Trophoblast cell (in vitro differentiated cells and primary cell): Measurements from ENCODE around the gene TNRC6C.

Source experiments
- DNase-seq, 2 donors: peaks; one replicate each; pipeline ENCODE4 v3.0.0-alpha.2; 2016
- H2AFZ ChIP-seq: 2 replicates; pipeline ENCODE4 v1.6.1; 2013; ENCODE audit warnings: low read length, moderate library complexity, mild to moderate bottlenecking; ENCODE audit not compliant: insufficient read depth, poor library complexity
- H2AK5ac ChIP-seq: 2 replicates; pipeline ENCODE4 v1.6.1; 2013; ENCODE audit warnings: mild to moderate bottlenecking, low read length
- H2BK120ac ChIP-seq: 2 replicates; pipeline ENCODE4 v1.6.1; 2013; ENCODE audit warnings: low read length, mild to moderate bottlenecking, moderate library complexity; ENCODE audit not compliant: insufficient read depth, poor library complexity
- H2BK12ac ChIP-seq: 2 replicates; pipeline ENCODE4 v1.6.1; 2013; ENCODE audit warnings: mild to moderate bottlenecking, low read length, moderate library complexity
- H2BK5ac ChIP-seq: 2 replicates; pipeline ENCODE4 v1.6.1; 2013; ENCODE audit warnings: low read length, low read depth, moderate library complexity, mild to moderate bottlenecking; ENCODE audit not compliant: poor library complexity
- H3K14ac ChIP-seq: 2 replicates; pipeline ENCODE4 v1.6.1; 2013; ENCODE audit warnings: mild to moderate bottlenecking, low read length
- H3K18ac ChIP-seq: 2 replicates; pipeline ENCODE4 v1.6.1; 2013; ENCODE audit warnings: mild to moderate bottlenecking, low read length
- H3K23ac ChIP-seq: 2 replicates; pipeline ENCODE4 v1.6.1; 2013; ENCODE audit warnings: low read length
- H3K27ac ChIP-seq: 2 replicates; pipeline ENCODE4 v1.5.1; 2013; ENCODE audit warnings: low read depth, mild to moderate bottlenecking, inconsistent platforms, low read length, moderate library complexity
- H3K27me3 ChIP-seq: 2 replicates; pipeline ENCODE4 v1.6.1; 2013; ENCODE audit warnings: inconsistent platforms, mild to moderate bottlenecking, low read length, moderate library complexity; ENCODE audit not compliant: insufficient read depth
- H3K36me3 ChIP-seq, 2 experiments: 1 replicate in 1 of 2; 2 replicates in 1 of 2; pipeline ENCODE4 v1.6.1; 2013; ENCODE audit warnings: low read length in 2 of 2, mild to moderate bottlenecking in 2 of 2, moderate library complexity in 1 of 2; ENCODE audit not compliant: insufficient read depth in 2 of 2, control insufficient read depth in 1 of 2
- H3K4ac ChIP-seq: 2 replicates; pipeline ENCODE4 v1.6.1; 2013; ENCODE audit warnings: low read depth, mild to moderate bottlenecking, low read length, moderate library complexity
- H3K4me1 ChIP-seq, 2 experiments: 1 replicate in 1 of 2; 2 replicates in 1 of 2; pipeline ENCODE4 v1.6.1; 2013; ENCODE audit warnings: low read length in 2 of 2, mild to moderate bottlenecking in 2 of 2, moderate library complexity in 1 of 2; ENCODE audit not compliant: insufficient read depth in 2 of 2, control insufficient read depth in 1 of 2
- H3K4me2 ChIP-seq: 2 replicates; pipeline ENCODE4 v1.6.1; 2013; ENCODE audit warnings: inconsistent platforms, mild to moderate bottlenecking, low read length, moderate library complexity
- H3K4me3 ChIP-seq: 2 replicates; pipeline ENCODE4 v1.5.1; 2013; ENCODE audit warnings: mild to moderate bottlenecking, low read depth, low read length, inconsistent platforms
- H3K79me1 ChIP-seq: one replicate; pipeline ENCODE4 v1.6.1; 2013; ENCODE audit warnings: low read length
- H3K79me2 ChIP-seq: 2 replicates; pipeline ENCODE4 v1.6.1; 2013; ENCODE audit warnings: low read length, mild to moderate bottlenecking; ENCODE audit not compliant: control insufficient read depth, insufficient read depth, poor library complexity
- H3K9ac ChIP-seq: 2 replicates; pipeline ENCODE4 v1.6.1; 2013; ENCODE audit warnings: mild to moderate bottlenecking, low read length
- H3K9me3 ChIP-seq: 2 replicates; pipeline ENCODE4 v1.6.1; 2013; ENCODE audit warnings: low read depth, mild to moderate bottlenecking, control low read depth, inconsistent platforms, low read length; ENCODE audit not compliant: insufficient read depth
- H4K12ac ChIP-seq: 2 replicates; pipeline ENCODE4 v1.6.1; 2013; ENCODE audit warnings: low read depth, mild to moderate bottlenecking, low read length, moderate library complexity
- H4K8ac ChIP-seq: 2 replicates; pipeline ENCODE4 v1.6.1; 2013; ENCODE audit warnings: low read depth, mild to moderate bottlenecking, low read length, moderate library complexity
- H4K91ac ChIP-seq: one replicate; pipeline ENCODE4 v1.6.1; 2013; ENCODE audit warnings: low read depth, mild to moderate bottlenecking, low read length, moderate library complexity
- WGBS: extraction: QIAGEN DNeasy Blood & Tissue Kit; methylation state at CpG from one replicate; pipeline ENCODE4 v1.1.7; 2013; ENCODE audit warnings: missing lambda C conversion rate; ENCODE audit not compliant: insufficient read length, insufficient coverage; ENCODE audit errors: extremely low coverage; 5-methylcytosine and 5-hydroxymethylcytosine counted together

The TNRC6C gene

DNA sequence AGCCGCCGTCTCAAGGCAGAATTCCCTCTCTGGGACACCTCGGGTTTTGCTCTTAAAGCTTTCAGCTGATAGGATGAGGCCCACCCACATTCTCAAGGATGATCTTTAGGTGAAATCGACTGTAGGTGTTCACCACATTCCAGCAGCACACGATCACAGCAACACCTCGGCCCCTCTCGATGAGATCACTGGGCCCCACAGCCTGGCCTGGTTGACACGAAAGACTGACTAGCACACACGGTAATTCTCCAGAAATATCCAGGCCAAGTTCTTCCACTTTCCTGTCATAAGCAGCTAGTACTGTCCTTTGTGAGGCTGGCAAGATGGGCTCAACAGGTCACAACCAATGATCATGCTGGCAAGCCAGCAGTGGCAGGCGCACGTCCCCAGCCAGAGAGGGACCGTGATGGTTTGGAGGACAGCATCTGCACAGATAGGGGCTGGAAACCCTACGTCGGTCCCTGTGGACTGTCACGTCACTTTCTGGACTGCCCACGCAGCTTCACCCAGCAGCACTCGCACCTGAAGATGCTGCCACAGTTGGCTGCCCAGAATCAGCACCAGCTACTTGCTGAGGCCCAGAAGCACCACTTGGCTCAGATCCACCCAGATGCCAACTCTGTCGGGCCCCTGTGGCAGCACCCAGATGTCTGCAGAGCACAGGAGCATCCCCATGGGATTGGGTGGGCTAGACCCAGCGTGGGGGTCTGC is 152.7 kb downstream of the TNRC6C start:
- no peaks in the 10 kb centered on the region for H3K4me1 ChIP-seq
- peaks cover 2% of the 10 kb centered on the region for H3K9me3 ChIP-seq
- H3K4me2 ChIP-seq, result no peak overlapping the region
- no peak overlapping the region for H4K91ac ChIP-seq
- peaks cover 51 to 54% of the 10 kb centered on the region in 2 experiments for H3K36me3 ChIP-seq
- H3K14ac ChIP-seq, result no peak overlapping the region
- H3K79me1 ChIP-seq, result no peaks in the 10 kb centered on the region
- no peak for DNase-seq
- H4K8ac ChIP-seq, result no peak overlapping the region
- no peak overlapping the region for H2BK120ac ChIP-seq
- no peak overlapping the region for H3K23ac ChIP-seq
- H4K12ac ChIP-seq, result no peak overlapping the region
- no peak overlapping the region for H3K18ac ChIP-seq
- no peak overlapping the region for H2AFZ ChIP-seq
- no CpG with 5 or more reads among the region's 19 CpGs for WGBS
- no peaks in the 10 kb centered on the region for H3K27me3 ChIP-seq
- H2AK5ac ChIP-seq, result no peak overlapping the region
- no peak overlapping the region for H3K4ac ChIP-seq
- no peaks in the 10 kb centered on the region for H3K79me2 ChIP-seq
- H3K27ac ChIP-seq, result no peak overlapping the region
- peak overlapping the region; percentile 14 for H3K4me3 ChIP-seq
- no peak overlapping the region for H2BK12ac ChIP-seq
- no peak overlapping the region for H3K9ac ChIP-seq
- H2BK5ac ChIP-seq, result no peak overlapping the region

DNA sequence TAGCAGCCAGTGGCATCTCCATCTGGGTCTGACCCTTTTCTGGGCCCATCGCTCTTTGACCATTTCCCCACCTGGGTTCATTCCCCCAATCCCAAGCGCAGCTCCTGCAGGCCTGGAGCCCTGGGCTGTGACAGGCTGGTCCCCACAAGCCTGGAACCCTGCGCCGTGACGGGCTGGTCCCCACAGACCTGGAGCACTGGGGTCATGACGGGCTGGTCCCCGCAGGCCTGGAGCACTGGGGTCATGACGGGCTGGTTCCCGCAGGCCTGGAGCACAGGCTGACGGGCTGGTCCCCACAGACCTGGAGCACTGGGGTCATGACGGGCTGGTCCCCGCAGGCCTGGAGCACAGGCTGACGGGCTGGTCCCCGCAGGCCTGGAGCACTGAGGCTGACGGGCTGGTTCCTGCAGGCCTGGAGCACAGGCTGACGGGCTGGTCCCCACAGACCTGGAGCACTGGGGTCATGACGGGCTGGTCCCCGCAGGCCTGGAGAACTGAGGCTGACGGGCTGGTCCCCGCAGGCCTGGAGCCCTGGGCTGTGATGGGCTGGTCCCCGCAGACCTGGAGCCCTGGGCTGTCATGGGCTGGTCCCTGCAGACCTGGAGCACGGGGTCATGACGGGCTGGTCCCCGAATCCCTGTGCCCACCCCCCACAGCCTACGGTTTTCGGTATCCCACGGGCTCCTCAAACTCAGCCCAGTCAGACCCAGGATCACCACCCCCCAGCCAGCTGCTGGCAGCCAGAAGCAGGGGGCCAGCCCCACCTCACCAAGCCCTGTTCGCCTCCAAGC is 153.4 kb downstream of the TNRC6C start:
- Histone ChIP-seq H3K79me1 (no peaks in the 10 kb centered on the region), H3K4me2 (no peak overlapping the region), H4K8ac (no peak overlapping the region), H2BK5ac (no peak overlapping the region), H3K23ac (no peak overlapping the region), H2BK120ac (no peak overlapping the region), H4K12ac (no peak overlapping the region), H3K14ac (no peak overlapping the region), H4K91ac (no peak overlapping the region), H3K4ac (no peak overlapping the region), H2AK5ac (no peak overlapping the region), H3K36me3 (peaks cover 52 to 56% of the 10 kb centered on the region in 2 experiments), H3K18ac (no peak overlapping the region), H3K27me3 (no peaks in the 10 kb centered on the region), H2BK12ac (no peak overlapping the region), H3K79me2 (no peaks in the 10 kb centered on the region), H3K4me3 (no peak overlapping the region), H2AFZ (no peak overlapping the region), H3K27ac (no peak overlapping the region), H3K9ac (no peak overlapping the region), H3K4me1 (no peaks in the 10 kb centered on the region), H3K9me3 (peaks cover 2% of the 10 kb centered on the region)
- DNase-seq, result no peak
- no CpG with 5 or more reads among the region's 28 CpGs for WGBS

GRCh38 chr17:78112518-78113471 is 154.3 kb downstream of the TNRC6C start:
- H3K27ac ChIP-seq, result no peak overlapping the region
- no peak overlapping the region for H2BK120ac ChIP-seq
- no peaks in the 10 kb centered on the region for H3K4me1 ChIP-seq
- DNase-seq, result peak; percentile 66 to 85
- peaks cover 2% of the 10 kb centered on the region for H3K9me3 ChIP-seq
- no peak overlapping the region for H2BK12ac ChIP-seq
- H2BK5ac ChIP-seq, result no peak overlapping the region
- no peaks in the 10 kb centered on the region for H3K27me3 ChIP-seq
- H2AK5ac ChIP-seq, result no peak overlapping the region
- no peak overlapping the region for H3K14ac ChIP-seq
- H3K4me2 ChIP-seq, result no peak overlapping the region
- H3K79me2 ChIP-seq, result no peaks in the 10 kb centered on the region
- H3K4ac ChIP-seq, result no peak overlapping the region
- no peak overlapping the region for H4K8ac ChIP-seq
- H3K18ac ChIP-seq, result no peak overlapping the region
- no CpG with 5 or more reads among the region's 33 CpGs for WGBS
- no peak overlapping the region for H2AFZ ChIP-seq
- H3K9ac ChIP-seq, result no peak overlapping the region
- H4K91ac ChIP-seq, result no peak overlapping the region
- H3K23ac ChIP-seq, result no peak overlapping the region
- no peak overlapping the region for H4K12ac ChIP-seq
- no peak overlapping the region for H3K4me3 ChIP-seq
- no peaks in the 10 kb centered on the region for H3K79me1 ChIP-seq
- H3K36me3 ChIP-seq, result peaks cover 58 to 64% of the 10 kb centered on the region in 2 experiments
